SK-N-MC (cell line): Measurements from ENCODE around the gene NOMO2.
"Not testable (repeated sequence)": the region's sequence is repeated elsewhere in the genome, so short reads cannot be mapped to it uniquely, and the experiment has no call there.

Source experiments
- EZH2 ChIP-seq: fragments of 200-600 bp; sonication (generic); IDR thresholded peaks from one replicate; pipeline ENCODE4 v1.6.1; 2017; ENCODE audit warnings: antibody characterized with exemption
- FOXP2 ChIP-seq: optimal IDR thresholded peaks from 2 replicates; pipeline ENCODE3; 2011; ENCODE audit warnings: mild to moderate bottlenecking, moderate library complexity; ENCODE audit not compliant: insufficient read depth; ENCODE audit errors: extremely low read length, control extremely low read depth
- POLR2AphosphoS5 ChIP-seq: IDR thresholded peaks from 2 replicates; pipeline ENCODE4 v1.6.1; 2012; ENCODE audit warnings: mild to moderate bottlenecking, low read depth, low read length, borderline replicate concordance

DNA sequence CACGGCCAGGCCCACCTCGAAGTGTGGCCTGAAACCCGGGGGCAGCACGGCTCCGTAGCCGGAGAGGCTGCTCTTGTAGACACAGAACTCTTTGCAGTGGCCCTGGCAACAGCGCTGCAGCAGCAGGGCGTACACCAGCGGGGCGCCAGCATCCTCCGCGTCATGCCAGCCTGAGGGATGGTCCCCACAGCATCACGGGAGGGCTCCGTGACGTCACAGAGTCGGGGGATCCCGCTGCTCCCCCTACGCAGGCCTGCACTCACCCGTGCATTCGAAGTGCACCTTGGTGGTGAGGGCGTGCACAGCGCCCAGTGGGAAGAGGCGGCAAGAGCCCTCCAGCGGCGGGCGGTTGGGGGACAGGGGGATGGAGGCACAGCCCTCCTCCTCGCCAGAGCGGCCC lies 179.2 kb downstream of the NOMO2 start:
- TF ChIP-seq EZH2, POLR2AphosphoS5, FOXP2: not testable (repeated sequence)
